GM12878 (cell line): ENCODE measurements around the gene MORF4L2. TPM values are rescaled to one million over a fixed set of nuclear protein-coding genes. Genes with fewer than 3 reads are reported as not detected.

Experiments
- GATAD2B ChIP-seq: fragments of 450-650 bp; conservative IDR thresholded peaks from 2 replicates; pipeline ENCODE4 v1.6.1; 2017; ENCODE audit warnings: low read depth, mild to moderate bottlenecking, moderate library complexity
- JUNB ChIP-seq: IDR thresholded peaks from 2 replicates; pipeline ENCODE4 v1.6.1; 2016; ENCODE audit warnings: antibody characterized with exemption, mild to moderate bottlenecking
- JUND ChIP-seq: IDR thresholded peaks from 2 replicates; pipeline ENCODE4 v1.6.1; 2012; ENCODE audit warnings: low read depth, mild to moderate bottlenecking, low read length, improper control_type of control experiment, moderate library complexity
- LARP7 ChIP-seq: fragments of 450-650 bp; IDR thresholded peaks from 2 replicates; pipeline ENCODE4 v1.6.1; 2017; ENCODE audit warnings: mild to moderate bottlenecking
- MYC ChIP-seq: IDR thresholded peaks from 2 replicates; pipeline ENCODE4 v1.6.1; 2011; ENCODE audit warnings: mild to moderate bottlenecking, low read length, moderate library complexity, inconsistent platforms; ENCODE audit not compliant: insufficient read depth, insufficient replicate concordance, insufficient read length, severe bottlenecking
- NFIC ChIP-seq: IDR thresholded peaks from 2 replicates; pipeline ENCODE4 v1.6.1; 2012; ENCODE audit warnings: low read depth, mild to moderate bottlenecking, inconsistent platforms, low read length, moderate library complexity
- RB1 ChIP-seq: fragments of 450-650 bp; formaldehyde crosslinking; IDR thresholded peaks from 2 replicates; pipeline ENCODE4 v1.6.1; 2017; ENCODE audit warnings: mild to moderate bottlenecking, borderline replicate concordance
- SPI1 ChIP-seq: IDR thresholded peaks from 2 replicates; pipeline ENCODE4 v1.6.1; 2011; ENCODE audit warnings: low read depth, mild to moderate bottlenecking, low read length, moderate library complexity, borderline replicate concordance; ENCODE audit not compliant: insufficient read depth
- ZBTB33 ChIP-seq: fragments of 450-650 bp; IDR thresholded peaks from 2 replicates; pipeline ENCODE4 v1.6.1; 2017; ENCODE audit warnings: mild to moderate bottlenecking
- ZBTB4 ChIP-seq: fragments of 450-650 bp; formaldehyde crosslinking; IDR thresholded peaks from 2 replicates; pipeline ENCODE4 v1.4.0; 2022; ENCODE audit warnings: mild to moderate bottlenecking, moderate library complexity
- polyA plus RNA-seq, 11 experiments: library from polyadenylated mRNA; depleted of rRNA in 4 of 11; unstranded in 6 of 11; stranded (reverse) in 5 of 11; fragments of >200 nt; fragmentation: Nextera tagmentation in 4 of 11; fragmentation: Illumina TruSeq in 1 of 11; extraction: Ambion mirVana in 4 of 11; extraction: Trizol in 1 of 11; gene quantifications; 1 replicate in 1 of 11; 2 replicates in 10 of 11; pipeline versions ENCODE4 v1.2.1 to v1.2.3, GENCODE V29; 2011 to 2016; ENCODE audit warnings: inconsistent platforms in 2 of 11, missing spikeins in 2 of 11, low read depth in 1 of 11
- total RNA-seq, 4 experiments: library from RNA; depleted of rRNA in 3 of 4; stranded (reverse); fragments of >200 nt in 3 of 4; fragmentation: Illumina TruSeq in 1 of 4; extraction: Trizol in 1 of 4; gene quantifications; 2 replicates each; pipeline versions ENCODE4 v1.2.1 to v1.2.3, GENCODE V29; 2013 to 2021
- TF ChIP-seq, protein P1 (sequence below): fragments of 450-650 bp; IDR thresholded peaks from 2 replicates; pipeline ENCODE4 v1.6.1; 2017; ENCODE audit warnings: antibody characterized with exemption, mild to moderate bottlenecking, moderate library complexity

MORF4L2 gene
- total and polyA plus RNA-seq, 10 of the 15 experiments (the other 5 are each of a cell fraction or from before 2014, with no cell fraction given): 118 to 311 (median 199) TPM

- no peak for TF ChIP-seq MYC
- TF ChIP-seq ZBTB4 (CRISPR knock-in tag): no peak
- TF ChIP-seq NFIC: no peak
- no peak for TF ChIP-seq JUNB
- no peak for TF ChIP-seq RB1
- no peak for TF ChIP-seq GATAD2B
- no peak for TF ChIP-seq LARP7
- TF ChIP-seq SPI1: no peak
- no peak for TF ChIP-seq ZBTB33
- no peak for TF ChIP-seq JUND
- TF ChIP-seq, protein P1, sequence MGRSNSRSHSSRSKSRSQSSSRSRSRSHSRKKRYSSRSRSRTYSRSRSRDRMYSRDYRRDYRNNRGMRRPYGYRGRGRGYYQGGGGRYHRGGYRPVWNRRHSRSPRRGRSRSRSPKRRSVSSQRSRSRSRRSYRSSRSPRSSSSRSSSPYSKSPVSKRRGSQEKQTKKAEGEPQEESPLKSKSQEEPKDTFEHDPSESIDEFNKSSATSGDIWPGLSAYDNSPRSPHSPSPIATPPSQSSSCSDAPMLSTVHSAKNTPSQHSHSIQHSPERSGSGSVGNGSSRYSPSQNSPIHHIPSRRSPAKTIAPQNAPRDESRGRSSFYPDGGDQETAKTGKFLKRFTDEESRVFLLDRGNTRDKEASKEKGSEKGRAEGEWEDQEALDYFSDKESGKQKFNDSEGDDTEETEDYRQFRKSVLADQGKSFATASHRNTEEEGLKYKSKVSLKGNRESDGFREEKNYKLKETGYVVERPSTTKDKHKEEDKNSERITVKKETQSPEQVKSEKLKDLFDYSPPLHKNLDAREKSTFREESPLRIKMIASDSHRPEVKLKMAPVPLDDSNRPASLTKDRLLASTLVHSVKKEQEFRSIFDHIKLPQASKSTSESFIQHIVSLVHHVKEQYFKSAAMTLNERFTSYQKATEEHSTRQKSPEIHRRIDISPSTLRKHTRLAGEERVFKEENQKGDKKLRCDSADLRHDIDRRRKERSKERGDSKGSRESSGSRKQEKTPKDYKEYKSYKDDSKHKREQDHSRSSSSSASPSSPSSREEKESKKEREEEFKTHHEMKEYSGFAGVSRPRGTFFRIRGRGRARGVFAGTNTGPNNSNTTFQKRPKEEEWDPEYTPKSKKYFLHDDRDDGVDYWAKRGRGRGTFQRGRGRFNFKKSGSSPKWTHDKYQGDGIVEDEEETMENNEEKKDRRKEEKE: no peak
- TF ChIP-seq, all 136 proteins: peak for 0
Measured at GRCh38 chrX:103630171-103630511, 56.4 kb downstream of the MORF4L2 start (continued).
